Esophagus muscularis mucosa (tissue), 4 donors: ENCODE data around the gene FGF6. TPM values are rescaled to one million over a fixed set of nuclear protein-coding genes. Genes with fewer than 3 reads are reported as not detected.

Source experiments
- DNase-seq: peaks from one replicate; pipeline ENCODE4 v3.0.0-alpha.2; 2017; ENCODE audit errors: extremely low spot score
- H3K27ac ChIP-seq, 4 donors: fragments of 200-600 bp; sonication (generic); replicated peaks in 1 of 4; 1 replicate in 3 of 4; 2 replicates in 1 of 4; pipeline ENCODE4 v1.5.1; 2016 to 2019; ENCODE audit warnings: mild to moderate bottlenecking in 1 of 4
- H3K27me3 ChIP-seq, 4 donors: fragments of 200-600 bp; sonication (generic); one replicate each; pipeline versions ENCODE4 v1.5.1 to v1.6.0; 2016 to 2019
- H3K36me3 ChIP-seq, 4 donors: fragments of 200-600 bp; sonication (generic); one replicate each; pipeline ENCODE4 v1.5.1; 2016 to 2019
- H3K4me1 ChIP-seq, 4 donors: fragments of 200-600 bp; sonication (generic); one replicate each; pipeline ENCODE4 v1.5.1; 2016 to 2019
- H3K4me3 ChIP-seq, 4 donors: fragments of 200-600 bp; sonication (generic); 1 replicate in 2 of 4; 2 replicates in 2 of 4; pipeline ENCODE4 v1.5.1; 2016 to 2019; ENCODE audit warnings: mild to moderate bottlenecking in 4 of 4, moderate library complexity in 1 of 4
- H3K9me3 ChIP-seq, 4 donors: fragments of 200-600 bp; sonication (generic); 1 replicate in 3 of 4; 2 replicates in 1 of 4; pipeline ENCODE4 v1.5.1; 2016 to 2019
- EP300 ChIP-seq: sonication (generic); formaldehyde crosslinking; IDR thresholded peaks from one replicate; pipeline ENCODE4 v1.6.1; 2017; ENCODE audit warnings: antibody characterized with exemption
- POLR2A ChIP-seq: fragments of 450-650 bp; IDR thresholded peaks from one replicate; pipeline ENCODE4 v1.6.1; 2017; ENCODE audit warnings: antibody characterized with exemption, moderate library complexity, mild to moderate bottlenecking, low read depth
- POLR2AphosphoS5 ChIP-seq, 2 donors: sonication (generic); formaldehyde crosslinking; IDR thresholded peaks; one replicate each; pipeline ENCODE4 v1.6.1; 2017; ENCODE audit warnings: antibody characterized with exemption in 2 of 2
- WGBS: methylation state at CpG from one replicate; pipeline ENCODE4 v1.1.5; 2018; 5-methylcytosine and 5-hydroxymethylcytosine counted together
- intact Hi-C: fragments of 100-400 bp; cut with DNase I; formaldehyde crosslinking; loops from one replicate; pipeline ENCODE4 v1.15.1; 2023
- total RNA-seq, 4 donors: library from RNA; depleted of rRNA; stranded (reverse); fragments of >200 nt; gene quantifications; one replicate each; pipeline versions ENCODE4 v1.1.0 to v1.2.1, GENCODE V29; 2016
- TF ChIP-seq, protein P1 (sequence below), 3 experiments: fragments of 200-600 bp in 2 of 3; fragments of 450-650 bp in 1 of 3; sonication (generic) in 2 of 3; IDR thresholded peaks; one replicate each; pipeline ENCODE4 v1.5.1; 2017 to 2019; ENCODE audit warnings: antibody characterized with exemption in 3 of 3, mild to moderate bottlenecking in 2 of 3, moderate library complexity in 1 of 3

FGF6 gene
- total RNA-seq, 4 donors from 2014 or later: not detected

DNA sequence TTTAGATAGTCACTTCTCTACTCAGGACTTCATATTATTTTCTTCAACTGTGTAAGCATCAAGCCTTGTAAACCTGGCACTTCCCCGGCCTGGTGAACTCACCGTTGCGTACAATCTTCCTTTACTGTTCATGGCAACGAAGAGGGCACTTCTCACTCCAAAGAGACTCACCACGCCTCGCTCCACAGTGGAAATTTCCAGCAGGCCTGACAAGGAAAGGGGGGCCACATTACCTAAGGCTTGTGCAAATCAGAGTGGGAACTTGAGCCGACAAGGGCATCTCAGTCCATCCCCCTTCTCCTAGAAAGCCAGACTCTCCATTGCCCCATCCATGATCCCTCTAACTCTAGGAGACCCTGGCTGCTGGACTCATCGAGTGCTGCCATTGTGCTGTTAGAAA, 1.6 kb downstream of the FGF6 start:
- WGBS: 95% methylated on average over 8 of the region's 8 CpGs
- Histone ChIP-seq H3K27me3 (peaks cover 0 to 17% (median 0%) of the 10 kb centered on the region in 4 donors), H3K36me3 (no peaks in the 10 kb centered on the region), H3K4me1 (no peaks in the 10 kb centered on the region), H3K9me3 (no peaks in the 10 kb centered on the region), H3K4me3 (no peak overlapping the region), H3K27ac (no peak overlapping the region)
- intact Hi-C loops: no loop called here
- DNase-seq: peak; percentile 86
- TF ChIP-seq POLR2AphosphoS5 (IDR thresholded peaks at IDR 0.05) (no peak), POLR2A (no peak), EP300 (no peak)
- TF ChIP-seq, protein P1, sequence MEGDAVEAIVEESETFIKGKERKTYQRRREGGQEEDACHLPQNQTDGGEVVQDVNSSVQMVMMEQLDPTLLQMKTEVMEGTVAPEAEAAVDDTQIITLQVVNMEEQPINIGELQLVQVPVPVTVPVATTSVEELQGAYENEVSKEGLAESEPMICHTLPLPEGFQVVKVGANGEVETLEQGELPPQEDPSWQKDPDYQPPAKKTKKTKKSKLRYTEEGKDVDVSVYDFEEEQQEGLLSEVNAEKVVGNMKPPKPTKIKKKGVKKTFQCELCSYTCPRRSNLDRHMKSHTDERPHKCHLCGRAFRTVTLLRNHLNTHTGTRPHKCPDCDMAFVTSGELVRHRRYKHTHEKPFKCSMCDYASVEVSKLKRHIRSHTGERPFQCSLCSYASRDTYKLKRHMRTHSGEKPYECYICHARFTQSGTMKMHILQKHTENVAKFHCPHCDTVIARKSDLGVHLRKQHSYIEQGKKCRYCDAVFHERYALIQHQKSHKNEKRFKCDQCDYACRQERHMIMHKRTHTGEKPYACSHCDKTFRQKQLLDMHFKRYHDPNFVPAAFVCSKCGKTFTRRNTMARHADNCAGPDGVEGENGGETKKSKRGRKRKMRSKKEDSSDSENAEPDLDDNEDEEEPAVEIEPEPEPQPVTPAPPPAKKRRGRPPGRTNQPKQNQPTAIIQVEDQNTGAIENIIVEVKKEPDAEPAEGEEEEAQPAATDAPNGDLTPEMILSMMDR (IDR thresholded peaks at IDR 0.05): no peak

DNA sequence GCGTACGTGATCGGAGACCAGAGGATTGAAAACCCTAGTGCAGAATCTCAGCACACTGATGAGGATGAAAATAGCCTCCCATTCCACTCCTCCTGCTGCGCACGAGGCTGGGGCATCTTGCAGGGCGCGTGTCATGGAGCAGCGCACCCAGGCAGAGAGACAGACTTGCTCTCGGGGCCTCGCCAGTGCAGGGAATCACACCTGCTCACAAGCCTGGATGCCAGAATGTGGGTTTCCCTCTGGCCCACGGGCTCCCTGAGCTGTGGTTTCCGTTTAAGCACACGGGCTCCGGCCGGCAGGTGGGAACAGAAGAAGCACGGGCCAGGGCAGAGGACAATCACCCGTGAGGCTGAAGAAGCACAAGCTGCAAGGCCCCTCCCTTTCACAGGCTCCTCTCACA, 2.0 kb downstream of the FGF6 start:
- Histone ChIP-seq H3K36me3 (no peaks in the 10 kb centered on the region), H3K27me3 (peaks cover 0 to 17% (median 0%) of the 10 kb centered on the region in 4 donors), H3K4me1 (no peaks in the 10 kb centered on the region), H3K4me3 (no peak overlapping the region), H3K9me3 (no peaks in the 10 kb centered on the region), H3K27ac (no peak overlapping the region)
- intact Hi-C loops: no loop called here
- no peak for TF ChIP-seq EP300
- no peak for TF ChIP-seq POLR2A
- TF ChIP-seq, protein P1 (IDR thresholded peaks at IDR 0.05): no peak
- TF ChIP-seq POLR2AphosphoS5 (IDR thresholded peaks at IDR 0.05): no peak
- peak; percentile 86 for DNase-seq
- WGBS: 100% methylated on average over 4 of the region's 17 CpGs

DNA sequence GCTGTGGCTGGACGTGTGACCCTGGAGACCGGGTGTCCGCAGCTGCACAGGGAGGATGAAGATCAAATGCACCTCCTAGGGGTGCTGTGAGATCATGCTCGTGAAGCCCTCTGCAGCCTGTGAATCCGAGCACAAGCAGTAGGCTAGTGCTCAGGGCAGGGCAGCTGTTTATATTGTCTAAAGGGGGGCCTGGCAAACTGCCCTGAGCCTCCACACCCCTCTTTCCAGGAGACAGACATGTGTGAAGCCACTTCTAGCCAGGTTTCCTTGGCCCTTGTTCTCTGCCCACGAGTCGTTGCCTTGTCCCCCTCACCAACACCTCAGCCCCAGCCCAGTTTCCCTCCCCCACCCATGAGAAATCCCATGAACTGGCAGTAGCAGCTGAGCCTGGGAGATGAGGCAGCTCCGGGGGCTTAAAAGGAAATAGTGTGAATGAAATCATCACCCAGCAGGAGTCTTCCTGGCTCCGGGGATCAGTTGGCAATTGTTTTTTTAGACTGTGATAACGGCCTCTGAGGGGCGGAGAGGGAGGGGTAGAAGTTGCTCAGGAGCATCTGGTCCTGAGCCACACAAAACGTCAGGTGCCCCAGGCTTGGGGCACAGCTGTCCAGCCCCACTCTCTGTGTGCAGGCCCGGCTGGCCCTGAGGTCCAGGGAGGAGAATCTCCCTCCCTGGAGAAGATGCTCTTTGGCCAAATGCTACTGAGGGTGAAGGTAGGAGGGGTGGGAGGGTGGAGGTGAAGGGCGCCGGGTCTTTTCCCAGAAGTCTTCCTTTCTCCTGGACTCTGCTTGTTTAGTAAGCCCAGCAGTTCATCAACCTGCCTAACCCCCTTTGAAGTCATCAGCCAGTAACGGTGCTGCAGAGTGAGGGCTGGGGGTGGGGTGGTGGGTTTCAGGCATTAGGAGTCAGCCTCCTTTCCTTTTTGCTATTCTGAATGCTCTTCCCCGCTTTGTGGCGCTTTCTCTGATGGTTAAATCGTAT, 4.0 kb downstream of the FGF6 start:
- intact Hi-C loops: no loop called here
- no peaks in the 10 kb centered on the region for H3K4me1 ChIP-seq
- peak; percentile 90 for DNase-seq
- 56% methylated on average over 19 of the region's 19 CpGs for WGBS
- no peak overlapping the region for H3K4me3 ChIP-seq
- no peak for TF ChIP-seq EP300
- TF ChIP-seq POLR2AphosphoS5 (IDR thresholded peaks at IDR 0.05): no peak
- TF ChIP-seq, protein P1 (IDR thresholded peaks at IDR 0.05): no peak
- TF ChIP-seq POLR2A: no peak
- H3K36me3 ChIP-seq: no peaks in the 10 kb centered on the region
- peaks cover 0 to 17% (median 0%) of the 10 kb centered on the region in 4 donors for H3K27me3 ChIP-seq
- no peaks in the 10 kb centered on the region for H3K9me3 ChIP-seq
- H3K27ac ChIP-seq: no peak overlapping the region

DNA sequence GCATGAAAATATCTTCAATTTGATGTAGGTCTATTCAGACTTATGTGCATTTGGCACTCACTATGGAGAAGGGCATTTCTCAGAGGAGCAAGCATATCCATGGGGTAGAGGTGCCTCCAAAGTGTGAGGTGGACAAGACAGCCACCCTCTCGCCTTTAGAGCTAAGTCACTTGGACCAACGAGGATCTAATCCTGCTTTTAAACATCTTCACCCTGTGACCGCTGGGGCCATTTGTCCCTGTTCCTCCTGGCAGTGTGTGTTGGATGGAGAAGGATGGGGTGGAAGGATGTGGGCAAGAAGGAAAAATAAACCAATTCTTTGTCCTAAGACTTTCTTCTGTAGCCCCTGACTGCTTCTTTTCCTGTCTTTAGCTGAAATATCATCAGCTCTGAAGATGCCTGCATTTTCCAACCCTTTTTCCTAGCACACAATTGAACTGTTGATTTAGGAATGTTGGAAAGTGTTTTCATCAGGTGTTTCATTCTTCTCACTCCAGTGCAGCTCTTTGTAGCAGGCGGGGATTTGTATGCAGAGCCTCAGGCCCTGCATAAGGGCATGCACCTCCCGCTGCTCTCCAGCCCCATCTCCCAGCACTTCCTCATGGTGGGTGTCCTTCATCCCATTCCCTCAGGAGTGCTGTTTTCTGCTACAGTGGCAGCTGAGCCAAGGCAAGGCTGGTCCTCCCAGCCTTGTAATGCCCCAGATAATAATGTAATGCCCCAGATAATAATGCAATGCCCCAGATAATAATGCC, 5.3 kb downstream of the FGF6 start:
- no peak for TF ChIP-seq POLR2AphosphoS5 (IDR thresholded peaks at IDR 0.05)
- TF ChIP-seq, protein P1 (IDR thresholded peaks at IDR 0.05): no peak
- no peak for TF ChIP-seq POLR2A
- TF ChIP-seq EP300: no peak
- WGBS: 81% methylated on average over 5 of the region's 5 CpGs
- intact Hi-C loops: no loop called here
- Histone ChIP-seq H3K9me3 (no peaks in the 10 kb centered on the region), H3K4me3 (no peak overlapping the region), H3K27ac (no peak overlapping the region), H3K4me1 (no peaks in the 10 kb centered on the region), H3K36me3 (no peaks in the 10 kb centered on the region), H3K27me3 (peaks cover 0 to 17% (median 0%) of the 10 kb centered on the region in 4 donors)
- peak; percentile 78 for DNase-seq
